GM19452 (cell line): ENCODE results near the gene KL.

Experiments used
- ATAC-seq: cut with Tn5 transposase; IDR thresholded peaks from one replicate; pipeline ENCODE4 v1.9.1; 2021; ENCODE audit not compliant: unreplicated experiment

Gene KL

DNA sequence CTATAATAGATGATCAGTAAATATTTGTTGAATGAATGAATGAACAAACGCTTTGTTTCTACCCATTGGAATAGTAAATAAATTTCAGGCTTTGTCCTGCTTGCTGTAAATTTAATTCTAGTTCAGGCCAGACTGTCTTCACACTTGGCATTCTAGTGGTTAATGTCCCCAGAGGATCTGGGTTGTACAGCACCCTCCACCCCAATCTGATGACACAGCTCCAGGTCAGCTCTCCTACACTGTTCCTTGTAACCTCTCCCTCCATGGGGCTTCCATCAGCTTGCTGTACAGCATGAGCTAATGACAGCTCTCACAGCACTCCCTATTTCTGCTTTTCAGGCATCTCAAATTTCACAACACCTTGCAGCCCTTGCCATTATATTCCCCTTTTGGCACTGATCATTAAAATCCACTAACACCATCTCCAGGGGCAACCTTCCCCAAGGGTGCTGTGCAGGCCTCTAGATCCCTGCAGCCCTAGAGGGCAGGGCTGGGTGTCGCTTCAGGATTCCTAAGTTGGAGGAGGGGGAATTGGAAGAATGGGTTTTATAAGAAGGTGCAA is 12.7 kb upstream of the KL start:
- no peak for ATAC-seq

GRCh38 chr13:33004511-33004910 is 11.7 kb upstream of the KL start:
- ATAC-seq = no peak

- no peak for ATAC-seq
Measured at GRCh38 chr13:33006134-33006533, 10.1 kb upstream of the KL start.

- no peak for ATAC-seq
Measured at GRCh38 chr13:33006638-33007037, 9.6 kb upstream of the KL start.

DNA sequence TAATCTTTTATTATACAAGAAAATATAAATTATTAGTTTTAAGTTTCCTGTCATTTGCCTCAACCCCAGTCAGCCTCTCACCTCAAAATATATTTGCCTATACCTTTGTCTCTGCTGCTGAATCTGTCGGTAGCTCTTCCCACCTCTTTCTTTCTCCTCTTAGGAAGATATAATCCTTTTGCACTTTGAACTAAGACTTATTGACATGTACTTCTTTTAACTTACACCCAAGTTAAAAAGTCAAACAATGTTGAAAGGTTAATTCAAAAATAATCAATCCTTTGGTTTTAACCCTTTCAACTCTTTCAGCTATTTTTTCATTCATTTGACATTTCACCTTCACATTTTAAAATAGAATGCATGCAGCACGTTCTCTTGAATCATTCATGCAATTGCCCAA is 9.0 kb upstream of the KL start:
- ATAC-seq = no peak

GRCh38 chr13:33007950-33008349 is 8.3 kb upstream of the KL start:
- no peak for ATAC-seq

DNA sequence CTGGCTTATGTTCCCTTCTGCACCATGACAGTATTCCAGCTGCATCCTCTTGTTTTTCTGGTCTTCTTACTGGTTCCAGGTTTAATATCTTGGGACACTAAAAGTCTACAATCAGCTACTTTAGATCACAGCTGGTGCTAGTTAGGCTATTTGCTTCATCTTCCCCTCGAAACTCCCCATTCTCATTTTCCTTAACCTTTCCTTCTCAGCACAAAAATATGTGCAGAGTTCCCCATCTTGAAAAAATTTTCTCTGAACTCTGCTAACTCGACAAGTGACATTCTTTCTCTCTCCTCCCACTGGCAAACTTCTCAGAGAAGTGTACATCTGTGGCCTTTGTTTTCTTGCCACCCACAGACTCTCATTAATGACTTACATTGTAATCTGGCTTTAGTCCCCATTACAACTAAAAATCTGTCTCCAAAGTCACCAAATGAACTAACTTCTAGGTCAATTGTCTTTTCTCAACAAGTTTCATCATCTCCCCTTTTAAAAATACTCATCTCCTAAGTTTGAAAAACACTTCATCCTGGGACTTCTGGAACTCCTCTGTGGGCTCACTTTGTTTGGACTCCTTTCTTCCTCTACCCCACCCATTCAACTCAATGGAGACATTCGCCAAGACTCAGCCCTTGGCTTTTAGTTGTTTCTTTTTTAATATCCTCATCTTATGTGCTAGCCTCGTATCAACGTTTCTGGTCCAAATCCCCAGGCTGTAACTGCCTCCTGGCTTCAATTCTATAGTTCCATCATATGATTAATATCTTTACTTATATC is 7.1 kb upstream of the KL start:
- ATAC-seq = no peak

DNA sequence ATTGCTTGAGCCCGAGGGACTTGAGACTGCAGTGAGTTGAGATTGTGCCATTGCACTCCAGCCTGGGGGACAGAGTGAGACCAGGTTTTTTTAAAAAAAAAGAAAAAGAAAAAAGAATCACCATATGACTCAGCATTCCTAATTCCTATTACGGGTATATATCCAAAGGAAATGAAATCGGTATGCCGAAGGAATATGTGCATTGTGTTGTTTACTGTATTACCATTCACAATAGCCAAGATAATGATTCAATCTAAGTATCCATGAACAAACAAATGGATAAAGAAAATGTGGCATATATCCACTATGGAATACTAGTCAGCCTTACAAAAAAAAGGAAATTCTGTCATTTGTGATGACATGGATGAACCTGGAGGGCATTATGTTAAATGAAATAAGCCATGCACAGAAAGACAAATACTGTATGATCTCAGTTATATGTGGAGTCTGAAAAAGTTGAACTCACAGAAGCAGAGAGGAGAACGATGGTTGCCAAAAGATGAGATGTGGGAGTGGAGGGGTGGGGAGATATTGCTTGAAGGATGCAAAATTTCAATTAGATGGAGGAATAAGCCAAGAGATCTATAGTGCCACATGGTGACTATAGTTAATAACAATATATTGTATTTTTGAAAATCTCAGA is 4.3 kb upstream of the KL start:
- ATAC-seq = no peak

DNA sequence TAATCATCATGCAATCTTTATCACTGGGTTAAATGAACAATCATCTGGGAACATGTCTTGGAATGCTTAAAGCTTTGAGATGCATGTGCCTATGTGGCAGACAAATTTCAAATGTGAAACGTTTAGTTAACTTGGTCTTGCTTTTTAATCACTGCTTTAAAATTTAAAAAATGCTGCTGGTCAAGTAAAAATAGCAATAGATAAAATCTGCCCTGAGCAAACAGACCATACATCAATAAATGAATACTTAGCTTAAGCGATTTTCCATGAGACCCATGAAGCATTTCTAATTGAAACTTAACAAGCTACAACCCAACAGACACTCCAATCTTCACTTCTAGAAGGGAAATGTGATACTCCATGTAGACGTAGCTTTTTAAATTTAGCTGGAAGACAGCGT is 1.9 kb upstream of the KL start:
- no peak for ATAC-seq

- ATAC-seq = no peak
Measured at GRCh38 chr13:33015241-33015668, 968 bp upstream of the KL start.

DNA sequence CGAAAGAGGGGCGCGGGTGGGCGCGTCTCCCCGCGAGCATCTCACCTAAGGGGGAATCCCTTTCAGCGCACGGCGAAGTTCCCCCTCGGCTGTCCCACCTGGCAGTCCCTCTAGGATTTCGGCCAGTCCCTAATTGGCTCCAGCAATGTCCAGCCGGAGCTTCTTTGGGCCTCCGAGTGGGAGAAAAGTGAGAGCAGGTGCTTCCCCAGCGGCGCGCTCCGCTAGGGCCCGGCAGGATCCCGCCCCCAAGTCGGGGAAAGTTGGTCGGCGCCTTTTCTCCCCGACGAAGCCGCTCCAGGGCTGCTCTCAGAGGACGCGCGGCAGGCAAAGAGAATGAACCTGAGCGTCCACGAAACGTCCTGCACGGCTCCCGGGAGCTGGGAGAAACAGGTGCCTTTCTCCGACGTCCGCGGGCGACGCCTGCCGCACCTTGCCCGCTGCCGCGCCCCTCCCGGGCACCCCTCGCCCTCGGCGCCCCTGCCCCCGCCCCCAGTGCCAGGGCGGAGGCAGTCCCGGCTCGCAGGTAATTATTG is 366 bp upstream of the KL start:
- peak; percentile 8 for ATAC-seq

GRCh38 chr13:33017323-33017929 is 1.2 kb downstream of the KL start:
- peak; percentile 63 for ATAC-seq

GRCh38 chr13:33018886-33019285 is 2.7 kb downstream of the KL start:
- no peak for ATAC-seq

DNA sequence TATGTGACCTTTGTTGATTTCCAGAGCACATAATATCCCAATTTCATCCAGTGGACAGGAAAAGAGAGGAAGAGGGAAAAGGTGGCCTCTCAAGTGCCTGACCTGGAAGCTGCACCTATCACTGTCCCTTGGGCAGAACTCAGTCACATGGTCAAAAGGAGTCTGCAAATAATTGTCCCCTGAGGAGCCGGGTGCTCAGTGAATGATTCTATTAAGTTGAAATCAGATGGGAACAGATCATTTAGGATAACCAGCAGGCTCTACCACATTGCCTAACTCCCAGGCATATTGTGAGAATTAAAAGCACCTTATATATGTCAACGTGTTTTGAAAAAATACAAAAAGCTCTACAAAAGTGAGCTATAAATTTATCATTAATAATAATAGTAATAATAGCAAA is 6.8 kb downstream of the KL start:
- no peak for ATAC-seq

- no peak for ATAC-seq
Measured at GRCh38 chr13:33025220-33025744, 9.1 kb downstream of the KL start.

DNA sequence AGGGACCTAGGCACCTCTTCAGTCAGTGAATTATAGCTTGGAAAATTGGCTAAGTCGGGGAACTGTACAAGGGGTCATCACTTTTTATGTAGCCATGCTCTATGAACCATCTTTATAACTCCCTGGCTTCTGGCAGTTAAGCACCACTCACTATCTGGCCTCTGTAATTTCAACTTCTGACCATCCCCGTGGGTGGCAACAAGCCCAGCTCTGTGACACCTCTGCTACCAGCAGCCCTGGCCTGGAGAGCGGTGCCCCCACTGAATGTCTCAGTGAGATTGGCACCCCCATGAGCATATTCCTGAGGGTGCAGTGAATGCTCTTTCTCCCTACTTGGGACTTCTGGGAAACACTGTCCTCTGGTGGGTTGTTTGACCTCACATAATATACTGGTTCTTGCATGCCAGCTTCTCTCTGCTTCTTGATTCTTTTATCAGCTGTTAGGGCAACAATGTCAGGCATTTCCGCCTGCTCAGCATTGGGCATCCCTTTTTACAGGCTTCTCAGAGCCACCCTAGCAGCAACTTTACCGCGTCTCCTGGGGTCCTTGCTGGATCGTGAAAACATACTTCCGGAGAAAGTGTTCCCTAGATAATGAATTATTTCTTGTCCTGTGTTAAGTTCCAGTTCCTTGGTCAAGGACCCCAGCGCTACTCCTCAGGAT is 10.4 kb downstream of the KL start:
- ATAC-seq = no peak

DNA sequence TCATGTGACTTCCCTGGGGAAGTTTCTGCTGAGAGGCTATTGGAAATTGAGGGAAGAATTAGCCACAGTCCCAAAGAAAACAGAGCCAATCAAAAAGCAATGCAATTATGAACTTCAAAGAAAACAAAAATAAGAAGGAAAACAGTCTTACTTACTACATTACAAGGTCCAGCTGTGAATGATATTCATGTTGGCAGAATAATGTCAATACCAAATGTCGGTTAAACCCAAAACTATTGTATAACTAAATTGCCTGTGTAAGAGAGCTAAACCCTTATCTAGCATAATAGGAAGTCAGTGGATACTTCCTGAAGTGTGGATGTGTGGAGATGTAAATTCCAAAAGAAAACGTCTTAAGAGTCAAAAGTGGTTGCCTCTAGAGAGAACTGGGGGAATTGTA is 12.4 kb downstream of the KL start:
- no peak for ATAC-seq

GRCh38 chr13:33031277-33031676 is 15.1 kb downstream of the KL start:
- no peak for ATAC-seq

DNA sequence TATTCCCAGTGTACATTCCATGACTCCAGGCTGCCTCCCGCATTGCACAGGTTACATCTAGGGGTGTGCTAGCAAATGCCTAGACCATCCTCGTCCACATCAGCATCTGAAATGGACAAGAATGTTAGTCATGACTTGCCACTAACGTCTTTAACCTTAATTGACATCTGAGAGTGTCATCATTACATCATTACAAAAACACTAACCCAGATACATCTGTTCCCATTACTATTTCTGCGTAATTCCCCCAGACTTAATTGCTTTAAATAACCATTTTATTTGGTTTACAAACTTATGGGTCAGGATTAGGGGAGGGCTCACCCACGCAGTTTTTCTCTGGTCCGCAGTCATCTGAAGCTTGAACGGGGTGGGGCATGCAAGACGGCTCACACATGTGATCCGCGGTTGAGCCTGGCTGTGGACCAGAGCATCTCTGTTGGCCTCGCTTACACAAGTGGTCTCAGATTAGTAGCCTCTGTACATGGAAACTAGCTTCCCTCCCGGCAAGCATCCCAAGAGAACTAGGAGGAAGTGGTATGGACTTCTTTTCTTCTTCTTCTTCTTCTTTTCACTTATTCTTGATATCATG is 15.9 kb downstream of the KL start:
- ATAC-seq = no peak

DNA sequence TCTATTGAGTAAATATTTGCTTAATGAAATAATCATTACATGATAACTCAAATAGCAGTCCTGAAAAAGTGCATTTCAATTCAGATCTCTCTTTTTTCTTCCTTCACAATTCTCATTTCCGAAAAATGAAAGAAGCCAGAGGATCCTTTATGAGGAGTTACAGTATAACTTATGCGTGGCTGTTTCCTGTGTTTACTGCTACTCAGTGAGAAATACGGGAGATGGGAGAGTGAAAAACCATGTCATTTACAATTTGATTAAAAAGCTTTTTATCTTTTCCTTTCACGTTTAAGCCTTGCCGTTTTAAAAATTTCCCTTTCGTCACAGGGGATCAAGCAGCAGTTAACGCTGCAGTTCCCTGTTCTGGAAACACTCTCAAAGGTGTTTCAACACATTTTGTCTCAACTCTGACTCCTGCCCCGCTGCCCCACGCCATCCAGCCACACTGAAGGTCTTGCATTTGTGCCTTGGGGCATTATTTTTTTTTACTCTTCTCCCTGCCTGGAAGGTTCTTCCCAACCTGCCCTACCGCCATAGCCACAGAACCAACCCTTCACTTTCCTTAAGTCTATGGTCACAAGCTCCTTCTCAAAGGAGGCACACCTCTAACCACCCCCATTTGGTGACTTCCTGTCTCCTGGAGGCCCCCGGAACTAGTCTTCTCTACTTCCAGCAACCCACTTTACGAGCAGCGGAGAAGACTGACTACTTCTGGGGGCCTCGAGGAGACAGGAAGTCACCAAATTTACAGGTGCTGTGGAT is 17.0 kb downstream of the KL start:
- ATAC-seq = no peak
